Neural progenitor cell (in vitro differentiated cells): ENCODE data around the gene GLIS1. TPM values are rescaled to one million over a fixed set of nuclear protein-coding genes. Genes with fewer than 3 reads are reported as not detected.

Experiments
- DNase-seq: peaks from one replicate; pipeline ENCODE4 v3.0.0-alpha.2; 2016; ENCODE audit warnings: low spot score
- H2AFZ ChIP-seq: fragments of 200-600 bp; sonication (generic); replicated peaks from 2 replicates; pipeline ENCODE4 v1.6.1; 2016; ENCODE audit warnings: antibody characterized with exemption
- H3F3A ChIP-seq: fragments of 200-600 bp; sonication (generic); 2 replicates; pipeline ENCODE4 v1.6.1; 2016; ENCODE audit warnings: antibody characterized with exemption, low read depth
- H3K27ac ChIP-seq: fragments of 200-600 bp; sonication (generic); 2 replicates; pipeline ENCODE4 v1.5.1; 2016; ENCODE audit warnings: mild to moderate bottlenecking
- H3K27me3 ChIP-seq: fragments of 200-600 bp; sonication (generic); 2 replicates; pipeline ENCODE4 v1.6.1; 2016; ENCODE audit warnings: mild to moderate bottlenecking, moderate library complexity
- H3K36me3 ChIP-seq: fragments of 200-600 bp; sonication (generic); 2 replicates; pipeline ENCODE4 v1.5.1; 2016
- H3K4me1 ChIP-seq: fragments of 200-600 bp; sonication (generic); 2 replicates; pipeline ENCODE4 v1.6.1; 2016; ENCODE audit warnings: mixed run types
- H3K4me2 ChIP-seq: fragments of 200-600 bp; sonication (generic); 2 replicates; pipeline ENCODE4 v1.6.1; 2016
- H3K4me3 ChIP-seq: fragments of 200-600 bp; sonication (generic); 2 replicates; pipeline ENCODE4 v1.5.1; 2016
- H3K79me2 ChIP-seq: fragments of 200-600 bp; sonication (generic); 2 replicates; pipeline ENCODE4 v1.6.1; 2016; ENCODE audit warnings: low read depth
- H3K9ac ChIP-seq: fragments of 200-600 bp; sonication (generic); 2 replicates; pipeline ENCODE4 v1.6.1; 2016
- H3K9me3 ChIP-seq: fragments of 200-600 bp; sonication (generic); 2 replicates; pipeline ENCODE4 v1.5.1; 2016; ENCODE audit warnings: low read depth
- H4K20me1 ChIP-seq: fragments of 200-600 bp; sonication (generic); 2 replicates; pipeline ENCODE4 v1.6.1; 2016; ENCODE audit warnings: low read depth
- H3K27ac Mint-ChIP-seq: 3 replicates; pipeline ENCODE4 v1.8.0; 2021; ENCODE audit warnings: mixed read lengths
- H3K27me3 Mint-ChIP-seq: 2 replicates; pipeline ENCODE4 v1.8.0; 2022; ENCODE audit warnings: low read depth, mild to moderate bottlenecking, inconsistent platforms, moderate library complexity, mixed read lengths; ENCODE audit not compliant: insufficient read depth
- H3K36me3 Mint-ChIP-seq: 3 replicates; pipeline ENCODE4 v1.8.0; 2021; ENCODE audit warnings: mixed read lengths
- H3K4me1 Mint-ChIP-seq: 3 replicates; pipeline ENCODE4 v1.8.0; 2021; ENCODE audit warnings: mixed read lengths
- H3K4me3 Mint-ChIP-seq: 3 replicates; pipeline ENCODE4 v1.8.0; 2021; ENCODE audit warnings: mild to moderate bottlenecking, moderate library complexity, mixed read lengths
- H3K9me3 Mint-ChIP-seq: 3 replicates; pipeline ENCODE4 v1.8.0; 2020; ENCODE audit warnings: mixed read lengths
- EZH2 ChIP-seq: fragments of 200-600 bp; sonication (generic); IDR thresholded peaks from 2 replicates; pipeline ENCODE4 v1.6.1; 2017; ENCODE audit warnings: antibody characterized with exemption, mild to moderate bottlenecking, moderate library complexity
- EZH2phosphoT487 ChIP-seq: fragments of 200-600 bp; sonication (generic); IDR thresholded peaks from 2 replicates; pipeline ENCODE4 v1.6.1; 2017; ENCODE audit warnings: antibody characterized with exemption
- total RNA-seq: library from RNA; depleted of rRNA; stranded (reverse); fragments of >200 nt; gene quantifications from 2 replicates; pipeline ENCODE4 v1.2.3, GENCODE V29; 2015; ENCODE audit warnings: low replicate concordance
- TF ChIP-seq, protein P1 (sequence below): fragments of 200-600 bp; sonication (generic); IDR thresholded peaks from 2 replicates; pipeline ENCODE4 v1.5.1; 2017; ENCODE audit warnings: antibody characterized with exemption, mild to moderate bottlenecking

The GLIS1 gene
- total RNA-seq, 1 donor from 2014 or later = not detected

DNA sequence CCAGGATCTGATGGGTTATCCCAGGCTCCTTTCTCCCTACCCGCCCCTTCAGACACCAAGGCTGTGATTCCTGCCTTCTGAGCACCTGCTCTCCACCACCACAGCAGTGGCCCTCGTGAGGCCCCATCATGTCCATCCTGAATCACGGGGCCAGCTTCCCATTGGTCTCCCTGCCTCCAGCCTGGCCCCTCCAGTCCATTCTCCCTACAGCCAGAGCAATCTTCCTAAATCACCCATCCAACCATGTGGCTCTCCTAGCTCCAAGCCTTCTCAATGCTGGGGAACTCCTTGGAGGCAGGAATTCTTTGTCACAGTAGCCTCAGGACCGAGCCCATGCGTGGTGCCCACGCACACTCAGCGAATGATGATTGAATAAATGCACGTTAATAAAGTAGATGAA is 8.9 kb upstream of the GLIS1 start:
- H2AFZ ChIP-seq = no peak overlapping the region
- H3K4me1 ChIP-seq = no peaks in the 10 kb centered on the region
- no peak overlapping the region for H3K4me3 ChIP-seq
- no peaks in the 10 kb centered on the region for H3K4me1 Mint-ChIP-seq
- H3K79me2 ChIP-seq = no peaks in the 10 kb centered on the region
- H4K20me1 ChIP-seq = no peaks in the 10 kb centered on the region
- H3K27ac Mint-ChIP-seq = no peak overlapping the region
- no peak overlapping the region for H3K9ac ChIP-seq
- H3K9me3 ChIP-seq = no peaks in the 10 kb centered on the region
- H3K36me3 Mint-ChIP-seq = no peaks in the 10 kb centered on the region
- H3K27me3 Mint-ChIP-seq = peaks cover 6% of the 10 kb centered on the region
- no peak overlapping the region for H3K27ac ChIP-seq
- H3K9me3 Mint-ChIP-seq = peaks cover 8% of the 10 kb centered on the region
- DNase-seq = no peak
- no peak overlapping the region for H3K4me3 Mint-ChIP-seq
- TF ChIP-seq EZH2phosphoT487 (no peak), EZH2 (no peak)
- TF ChIP-seq, protein P1, sequence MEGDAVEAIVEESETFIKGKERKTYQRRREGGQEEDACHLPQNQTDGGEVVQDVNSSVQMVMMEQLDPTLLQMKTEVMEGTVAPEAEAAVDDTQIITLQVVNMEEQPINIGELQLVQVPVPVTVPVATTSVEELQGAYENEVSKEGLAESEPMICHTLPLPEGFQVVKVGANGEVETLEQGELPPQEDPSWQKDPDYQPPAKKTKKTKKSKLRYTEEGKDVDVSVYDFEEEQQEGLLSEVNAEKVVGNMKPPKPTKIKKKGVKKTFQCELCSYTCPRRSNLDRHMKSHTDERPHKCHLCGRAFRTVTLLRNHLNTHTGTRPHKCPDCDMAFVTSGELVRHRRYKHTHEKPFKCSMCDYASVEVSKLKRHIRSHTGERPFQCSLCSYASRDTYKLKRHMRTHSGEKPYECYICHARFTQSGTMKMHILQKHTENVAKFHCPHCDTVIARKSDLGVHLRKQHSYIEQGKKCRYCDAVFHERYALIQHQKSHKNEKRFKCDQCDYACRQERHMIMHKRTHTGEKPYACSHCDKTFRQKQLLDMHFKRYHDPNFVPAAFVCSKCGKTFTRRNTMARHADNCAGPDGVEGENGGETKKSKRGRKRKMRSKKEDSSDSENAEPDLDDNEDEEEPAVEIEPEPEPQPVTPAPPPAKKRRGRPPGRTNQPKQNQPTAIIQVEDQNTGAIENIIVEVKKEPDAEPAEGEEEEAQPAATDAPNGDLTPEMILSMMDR = no peak
- peaks cover 14% of the 10 kb centered on the region for H3K27me3 ChIP-seq
- no peaks in the 10 kb centered on the region for H3K36me3 ChIP-seq
- no peak overlapping the region for H3K4me2 ChIP-seq
- no peaks in the 10 kb centered on the region for H3F3A ChIP-seq

DNA sequence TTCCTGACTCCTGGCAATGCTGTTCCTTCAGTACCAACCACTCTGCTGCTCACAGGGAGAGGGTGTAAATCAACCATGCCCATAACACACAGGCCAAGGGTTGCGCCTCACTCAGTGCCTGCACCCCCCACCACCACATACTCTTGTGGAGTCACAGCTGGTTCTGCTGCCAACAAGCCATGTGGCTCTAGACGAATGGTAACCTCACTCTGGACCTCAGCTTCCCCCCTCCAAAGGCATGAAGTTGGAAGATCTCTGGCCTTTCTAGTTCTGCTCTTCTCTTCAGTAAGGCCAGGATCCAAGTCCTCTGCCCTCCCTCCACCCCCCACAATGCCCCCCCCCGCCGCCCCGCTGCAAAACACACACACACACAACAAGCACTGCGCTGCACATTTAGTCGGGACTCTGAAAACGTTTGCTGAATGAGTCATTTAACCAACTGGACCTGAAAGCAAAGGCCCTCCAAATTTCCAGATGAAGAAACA is 1.7 kb upstream of the GLIS1 start:
- Mint-ChIP-seq H3K9me3 (peaks cover 10% of the 10 kb centered on the region), H3K4me1 (peaks cover 3% of the 10 kb centered on the region), H3K36me3 (no peaks in the 10 kb centered on the region), H3K4me3 (no peak overlapping the region), H3K27ac (no peak overlapping the region), H3K27me3 (peaks cover 47% of the 10 kb centered on the region)
- DNase-seq = no peak
- no peak overlapping the region for H2AFZ ChIP-seq
- no peak overlapping the region for H3K4me3 ChIP-seq
- H3F3A ChIP-seq = peaks cover 22% of the 10 kb centered on the region
- H3K27me3 ChIP-seq = peaks cover 79% of the 10 kb centered on the region
- no peaks in the 10 kb centered on the region for H3K9me3 ChIP-seq
- peaks cover 23% of the 10 kb centered on the region for H4K20me1 ChIP-seq
- peaks cover 18% of the 10 kb centered on the region for H3K4me1 ChIP-seq
- H3K79me2 ChIP-seq = no peaks in the 10 kb centered on the region
- H3K36me3 ChIP-seq = no peaks in the 10 kb centered on the region
- no peak overlapping the region for H3K4me2 ChIP-seq
- H3K27ac ChIP-seq = no peak overlapping the region
- TF ChIP-seq, protein P1 = no peak
- no peak for TF ChIP-seq EZH2
- no peak for TF ChIP-seq EZH2phosphoT487
- H3K9ac ChIP-seq = no peak overlapping the region

DNA sequence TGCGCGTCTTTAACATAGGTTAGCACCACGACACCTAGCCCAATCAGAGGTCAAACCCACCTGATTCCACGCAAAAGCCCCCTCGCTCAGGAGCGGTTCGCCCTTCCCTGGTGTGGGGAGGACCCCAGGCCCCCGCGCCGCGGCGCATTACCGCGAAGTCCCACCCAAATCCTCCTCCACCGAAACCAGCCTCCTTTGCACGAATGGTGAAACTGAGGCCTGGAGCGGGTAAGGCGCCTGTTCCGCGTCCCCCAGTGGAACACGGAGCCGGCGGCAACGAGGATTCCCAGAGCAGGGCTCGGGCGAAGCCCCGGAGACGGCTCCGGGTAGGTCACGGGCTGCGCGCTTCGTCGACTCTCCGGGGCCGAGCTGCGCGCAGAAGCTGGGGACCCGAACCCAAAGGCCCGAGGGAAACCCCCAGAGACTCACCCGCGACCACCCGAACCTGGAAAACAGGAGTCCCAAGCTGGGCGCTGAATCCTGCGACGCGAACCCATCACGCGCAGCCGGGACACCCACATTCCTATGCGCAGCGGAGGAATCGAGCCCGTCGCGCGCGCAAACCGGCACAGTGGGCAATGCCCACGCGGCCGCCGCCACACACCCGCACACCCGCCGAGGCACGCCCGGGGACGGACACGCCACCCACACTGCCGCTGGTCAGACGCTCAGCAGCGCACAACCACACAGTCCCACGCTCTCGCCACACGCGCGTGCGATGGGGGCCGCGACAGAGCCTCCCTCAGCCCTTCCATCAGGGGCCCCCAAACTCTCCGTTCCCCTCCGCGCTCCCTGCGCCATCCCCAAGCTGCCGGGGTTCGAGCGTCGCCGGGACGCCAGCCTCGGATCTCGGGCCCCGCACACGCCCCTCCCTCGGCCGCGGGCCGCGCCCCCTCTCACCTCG is 507 bp downstream of the GLIS1 start:
- peak overlapping the region; percentile 86 for H3K4me2 ChIP-seq
- H3K9me3 ChIP-seq = no peaks in the 10 kb centered on the region
- H3K4me3 ChIP-seq = peak overlapping the region; percentile 50
- peak overlapping the region; percentile 77 for H3K4me3 Mint-ChIP-seq
- DNase-seq = peak; percentile 50
- peaks cover 16% of the 10 kb centered on the region for H3K4me1 Mint-ChIP-seq
- H4K20me1 ChIP-seq = peaks cover 23% of the 10 kb centered on the region
- H3K9ac ChIP-seq = no peak overlapping the region
- H3K27me3 ChIP-seq = peaks cover 99% of the 10 kb centered on the region
- no peaks in the 10 kb centered on the region for H3K36me3 Mint-ChIP-seq
- no peak overlapping the region for H3K27ac Mint-ChIP-seq
- H2AFZ ChIP-seq = peak overlapping the region; percentile 58
- H3F3A ChIP-seq = peaks cover 22% of the 10 kb centered on the region
- peak; percentile 96 for TF ChIP-seq EZH2phosphoT487
- TF ChIP-seq, protein P1 = no peak
- TF ChIP-seq EZH2 = peak; percentile 97
- H3K9me3 Mint-ChIP-seq = peaks cover 9% of the 10 kb centered on the region
- no peak overlapping the region for H3K27ac ChIP-seq
- peaks cover 52% of the 10 kb centered on the region for H3K27me3 Mint-ChIP-seq
- no peaks in the 10 kb centered on the region for H3K36me3 ChIP-seq
- peaks cover 18% of the 10 kb centered on the region for H3K4me1 ChIP-seq
- no peaks in the 10 kb centered on the region for H3K79me2 ChIP-seq
